ENCODE results near the gene HOXD9. TPM values are rescaled to one million over a fixed set of nuclear protein-coding genes. Genes with fewer than 3 reads are reported as not detected.
A peak's percentile ranks its signal among the peaks of the same experiment; 100 is the strongest.

The HOXD9 gene
- total RNA-seq, 6 donors from 2014 or later = 0.40 to 1.2 TPM; not detected in 4

DNA sequence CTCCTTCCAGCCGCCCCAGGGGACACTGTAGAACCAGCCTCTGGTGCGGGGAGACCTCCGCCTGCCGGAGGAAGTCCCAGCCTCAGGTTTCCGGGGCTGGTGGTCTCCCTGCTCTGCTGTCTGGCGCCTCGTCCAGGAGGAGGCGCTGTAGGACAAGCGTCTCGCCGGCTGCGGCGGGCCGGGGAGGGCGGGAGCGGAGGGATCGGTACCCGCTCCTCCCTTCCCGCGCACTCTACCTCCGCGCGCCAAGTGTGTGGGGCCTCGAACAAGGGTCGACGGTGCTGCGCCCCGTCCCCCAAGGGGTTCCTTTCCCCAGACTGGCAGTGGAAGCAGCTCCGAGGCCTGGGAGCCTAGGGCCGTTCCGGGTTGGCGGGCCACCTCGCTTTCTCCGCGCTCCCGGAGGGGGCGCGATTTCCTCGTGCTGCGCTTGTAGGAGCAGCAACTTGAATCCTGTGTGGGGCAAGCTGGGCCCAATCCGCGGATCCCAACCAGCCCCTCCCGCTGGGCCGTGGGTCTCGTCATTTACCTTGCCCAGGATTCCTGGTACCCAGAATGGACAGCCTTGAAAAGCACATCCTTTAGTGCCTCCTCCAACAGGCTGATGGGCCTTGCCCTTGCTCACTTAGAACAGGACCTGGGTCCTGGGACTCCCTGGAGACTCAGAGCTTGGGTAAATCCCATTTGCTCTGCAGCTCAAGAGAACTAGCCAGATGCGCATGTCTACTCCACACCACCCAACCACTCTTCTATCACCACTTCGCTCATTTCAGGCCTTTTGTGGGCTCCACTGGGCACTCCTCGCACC is 18.2 kb downstream of the HOXD9 start:
- Histone ChIP-seq H3K27me3 (peaks cover 0 to 64% (median 32%) of the 10 kb centered on the region in 4 donors), H3K4me3 (peak overlapping the region in 3 of 4 donors; percentile 29 to 51 (median 44)), H3K36me3 (no peaks in the 10 kb centered on the region), H3K4me1 (peaks cover 20 to 37% (median 23%) of the 10 kb centered on the region in 4 donors), H3K9me3 (no peaks in the 10 kb centered on the region), H3K27ac (no peak overlapping the region)
- no peak for TF ChIP-seq POLR2A (IDR thresholded peaks at IDR 0.05)
- TF ChIP-seq, protein P1, sequence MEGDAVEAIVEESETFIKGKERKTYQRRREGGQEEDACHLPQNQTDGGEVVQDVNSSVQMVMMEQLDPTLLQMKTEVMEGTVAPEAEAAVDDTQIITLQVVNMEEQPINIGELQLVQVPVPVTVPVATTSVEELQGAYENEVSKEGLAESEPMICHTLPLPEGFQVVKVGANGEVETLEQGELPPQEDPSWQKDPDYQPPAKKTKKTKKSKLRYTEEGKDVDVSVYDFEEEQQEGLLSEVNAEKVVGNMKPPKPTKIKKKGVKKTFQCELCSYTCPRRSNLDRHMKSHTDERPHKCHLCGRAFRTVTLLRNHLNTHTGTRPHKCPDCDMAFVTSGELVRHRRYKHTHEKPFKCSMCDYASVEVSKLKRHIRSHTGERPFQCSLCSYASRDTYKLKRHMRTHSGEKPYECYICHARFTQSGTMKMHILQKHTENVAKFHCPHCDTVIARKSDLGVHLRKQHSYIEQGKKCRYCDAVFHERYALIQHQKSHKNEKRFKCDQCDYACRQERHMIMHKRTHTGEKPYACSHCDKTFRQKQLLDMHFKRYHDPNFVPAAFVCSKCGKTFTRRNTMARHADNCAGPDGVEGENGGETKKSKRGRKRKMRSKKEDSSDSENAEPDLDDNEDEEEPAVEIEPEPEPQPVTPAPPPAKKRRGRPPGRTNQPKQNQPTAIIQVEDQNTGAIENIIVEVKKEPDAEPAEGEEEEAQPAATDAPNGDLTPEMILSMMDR (IDR thresholded peaks at IDR 0.05) = peak; percentile 75 to 96 (median 90)
- DNase-seq (peak; percentile 55 to 92), ATAC-seq (ENCODE audit: low FRiP score in 2 of 2) (peak; percentile 89 to 94)
- WGBS, 2 donors = 13 to 16% methylated on average over 20 to 25 of the region's 48 CpGs

DNA sequence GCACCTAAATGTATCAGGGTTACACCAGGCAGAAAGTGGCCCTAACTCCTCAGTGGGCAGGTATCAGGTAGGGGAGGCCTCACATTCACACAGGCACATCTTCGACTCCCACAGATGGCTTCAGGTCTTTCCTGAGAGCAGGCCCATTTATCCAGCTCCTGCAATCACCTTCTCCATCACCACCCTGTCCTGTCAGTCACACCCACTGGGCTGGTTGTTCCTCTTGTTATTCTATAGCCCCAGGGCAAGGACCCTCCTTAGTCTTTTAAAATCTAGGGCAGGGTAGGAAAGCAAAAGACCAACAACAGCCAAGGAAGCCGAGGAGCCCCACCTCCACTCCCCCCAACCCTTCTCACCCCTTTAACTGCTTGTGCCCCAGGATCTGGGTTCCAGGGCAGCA is 19.8 kb downstream of the HOXD9 start:
- H3K9me3 ChIP-seq = no peaks in the 10 kb centered on the region
- H3K36me3 ChIP-seq = no peaks in the 10 kb centered on the region
- DNase-seq (no peak), ATAC-seq (ENCODE audit: low FRiP score in 2 of 2) (no peak)
- H3K27ac ChIP-seq = no peak overlapping the region
- H3K4me3 ChIP-seq = no peak overlapping the region
- H3K27me3 ChIP-seq = peaks cover 0 to 53% (median 23%) of the 10 kb centered on the region in 4 donors
- TF ChIP-seq, protein P1 (IDR thresholded peaks at IDR 0.05) = no peak
- TF ChIP-seq POLR2A (IDR thresholded peaks at IDR 0.05) = no peak
- TF ChIP-seq EP300 (IDR thresholded peaks at IDR 0.05) = no peak
- TF ChIP-seq POLR2AphosphoS5 (IDR thresholded peaks at IDR 0.05) = no peak
- peaks cover 8 to 24% (median 12%) of the 10 kb centered on the region in 4 donors for H3K4me1 ChIP-seq
- 88 to 95% methylated on average over 2 of the region's 2 CpGs for WGBS, 2 donors

DNA sequence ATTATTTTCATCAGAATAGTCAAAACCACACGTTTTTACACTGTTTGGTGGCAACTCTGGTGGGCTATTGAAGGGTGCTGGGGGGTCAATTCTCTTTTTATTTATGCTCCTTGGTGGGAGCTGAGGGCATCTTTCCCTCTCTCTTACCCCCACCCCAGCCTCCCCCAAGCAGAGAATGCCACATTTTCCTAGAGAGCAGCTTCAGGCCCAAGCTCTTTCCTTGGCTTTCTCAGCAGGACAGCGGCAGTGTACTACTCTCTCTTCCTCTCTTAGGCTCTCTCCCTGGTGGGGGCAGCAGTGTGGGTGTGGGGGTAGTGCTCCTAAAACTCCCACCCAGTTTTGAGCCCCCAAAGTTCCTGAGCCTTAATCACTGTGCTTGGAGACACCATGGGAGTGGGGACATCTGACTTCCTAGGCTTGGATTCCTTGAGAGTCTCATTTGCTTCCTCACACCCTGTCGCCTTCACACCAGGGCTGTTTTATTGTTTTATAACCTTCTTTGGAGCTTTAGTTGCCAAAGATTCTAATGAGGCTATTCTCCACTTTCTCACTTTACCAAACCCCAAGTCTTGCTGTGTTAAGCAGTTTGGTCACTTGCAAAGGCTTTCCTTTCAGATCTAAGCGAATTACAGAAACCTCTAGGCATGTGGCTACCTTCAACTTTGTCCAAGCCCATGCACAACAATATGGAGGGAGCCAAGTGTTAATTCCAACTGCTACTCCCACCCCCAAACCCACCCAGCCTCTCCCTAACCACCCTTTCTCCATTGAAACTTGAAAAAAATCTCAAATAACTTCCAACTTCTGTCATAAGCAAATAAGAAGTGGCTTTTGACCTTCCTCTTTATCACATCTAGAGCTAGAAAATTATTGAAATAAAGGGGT is 22.8 kb downstream of the HOXD9 start:
- 40 to 47% methylated on average over 4 of the region's 4 CpGs for WGBS, 2 donors

DNA sequence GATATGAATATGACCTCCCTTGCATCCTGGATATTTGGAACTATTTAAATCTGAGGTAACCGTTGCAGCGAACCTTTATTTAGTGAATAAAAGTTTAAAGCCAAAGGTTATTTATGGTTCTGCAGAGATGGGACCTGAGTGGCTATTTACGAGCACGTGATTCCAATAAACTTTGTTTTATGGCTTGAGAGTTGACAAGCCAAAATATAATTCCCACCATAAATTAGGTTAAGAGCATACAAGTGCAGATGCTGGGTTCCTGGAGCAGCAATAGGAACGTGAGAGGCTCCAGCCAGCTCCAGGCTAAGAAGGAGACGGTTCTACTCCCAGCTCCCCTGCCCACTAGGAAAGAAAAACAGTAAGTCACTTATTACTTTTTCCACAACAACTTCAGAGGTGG is 23.6 kb downstream of the HOXD9 start:
- no peak overlapping the region for H3K27ac ChIP-seq
- H3K9me3 ChIP-seq = no peaks in the 10 kb centered on the region
- peaks cover 0 to 59% (median 28%) of the 10 kb centered on the region in 4 donors for H3K27me3 ChIP-seq
- no peak for TF ChIP-seq EP300 (IDR thresholded peaks at IDR 0.05)
- no peak for TF ChIP-seq POLR2AphosphoS5 (IDR thresholded peaks at IDR 0.05)
- TF ChIP-seq, protein P1 (IDR thresholded peaks at IDR 0.05) = no peak
- TF ChIP-seq POLR2A (IDR thresholded peaks at IDR 0.05) = no peak
- H3K4me3 ChIP-seq = no peak overlapping the region
- H3K4me1 ChIP-seq = peaks cover 0 to 18% (median 0%) of the 10 kb centered on the region in 4 donors
- 26 to 29% methylated on average over 6 of the region's 6 CpGs for WGBS, 2 donors
- DNase-seq (no peak), ATAC-seq (ENCODE audit: low FRiP score in 2 of 2) (no peak)
- H3K36me3 ChIP-seq = no peaks in the 10 kb centered on the region

More for the DNA sequence above, 22.8 kb downstream of the HOXD9 start:
- H3K27me3 ChIP-seq = peaks cover 0 to 58% (median 30%) of the 10 kb centered on the region in 4 donors
- ATAC-seq (ENCODE audit: low FRiP score in 2 of 2) (no peak), DNase-seq (no peak)
- no peak overlapping the region for H3K4me3 ChIP-seq
- TF ChIP-seq POLR2A (IDR thresholded peaks at IDR 0.05) (no peak), EP300 (IDR thresholded peaks at IDR 0.05) (no peak), POLR2AphosphoS5 (IDR thresholded peaks at IDR 0.05) (no peak)
- TF ChIP-seq, protein P1 (IDR thresholded peaks at IDR 0.05) = no peak
- H3K27ac ChIP-seq = no peak overlapping the region
- peaks cover 5 to 26% (median 6%) of the 10 kb centered on the region in 4 donors for H3K4me1 ChIP-seq
- H3K9me3 ChIP-seq = no peaks in the 10 kb centered on the region
- no peaks in the 10 kb centered on the region for H3K36me3 ChIP-seq
